ENCODE measurements around the gene ASB6.

The ASB6 gene

GRCh38 chr9:129643706-129644105 is 1.8 kb upstream of the ASB6 start:
- no peak overlapping the region for H3K4me3 ChIP-seq (ENCODE audit: severe bottlenecking)
- no peak overlapping the region for H3K27ac ChIP-seq (ENCODE audit: poor library complexity, severe bottlenecking)
- no peak for TF ChIP-seq CTCF (IDR thresholded peaks at IDR 0.05; ENCODE audit: poor library complexity, severe bottlenecking)
- ATAC-seq (ENCODE audit: low read depth) (no peak), DNase-seq (ENCODE audit: low spot score) (no peak)
- no peaks in the 10 kb centered on the region for H3K27me3 ChIP-seq (ENCODE audit: insufficient read depth, poor library complexity, severe bottlenecking)
- H3K4me1 ChIP-seq (ENCODE audit: insufficient read depth, poor library complexity, severe bottlenecking) = peaks cover 7% of the 10 kb centered on the region
- no peaks in the 10 kb centered on the region for H3K9me3 ChIP-seq (ENCODE audit: severe bottlenecking)
- H3K36me3 ChIP-seq (ENCODE audit: low read depth) = peaks cover 13% of the 10 kb centered on the region

DNA sequence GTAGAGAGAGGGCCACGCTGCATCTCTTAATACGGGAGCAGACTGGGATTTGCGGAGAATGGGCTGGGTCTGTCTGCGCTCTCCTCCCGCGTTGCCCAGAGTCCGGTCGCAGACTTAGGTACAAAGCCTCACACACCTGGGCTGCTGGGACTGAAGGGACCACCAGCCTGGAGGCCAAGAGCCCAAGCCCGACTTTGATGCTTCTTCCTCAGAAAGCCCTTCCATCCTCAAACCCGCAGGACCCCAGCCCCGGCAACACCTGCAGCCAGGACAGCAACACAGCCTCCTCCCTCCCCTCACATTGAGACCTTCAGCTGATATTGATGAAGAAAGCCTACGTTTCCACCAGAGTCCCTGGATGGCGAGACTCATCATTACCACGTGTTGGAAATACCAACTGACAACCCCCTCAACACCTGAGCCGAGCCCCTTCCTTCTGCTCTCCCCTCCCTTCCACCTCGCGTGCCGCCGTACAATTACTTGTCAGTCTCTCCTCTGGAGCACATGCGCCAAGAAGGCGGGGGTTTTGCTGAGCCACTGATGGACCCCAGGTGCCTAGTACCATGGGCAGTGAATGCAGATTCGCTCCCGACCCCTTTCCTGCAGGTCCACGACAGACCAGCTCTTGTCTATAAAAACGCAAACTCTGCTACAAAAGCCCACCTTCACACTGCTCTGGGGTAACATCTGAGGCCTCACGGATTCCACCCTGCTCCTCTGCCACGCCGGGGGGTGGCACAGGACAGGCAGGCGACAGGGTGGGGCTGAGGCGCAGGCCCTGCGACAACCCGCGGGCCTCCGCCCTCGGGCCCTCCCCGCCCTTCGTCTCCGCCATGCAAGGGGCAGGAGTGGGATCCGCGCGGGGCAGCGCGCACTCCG is 841 bp downstream of the ASB6 start:
- TF ChIP-seq CTCF (IDR thresholded peaks at IDR 0.05; ENCODE audit: poor library complexity, severe bottlenecking) = no peak
- Histone ChIP-seq H3K27me3 (ENCODE audit: insufficient read depth, poor library complexity, severe bottlenecking) (no peaks in the 10 kb centered on the region), H3K9me3 (ENCODE audit: severe bottlenecking) (no peaks in the 10 kb centered on the region), H3K4me1 (ENCODE audit: insufficient read depth, poor library complexity, severe bottlenecking) (peaks cover 7% of the 10 kb centered on the region), H3K27ac (ENCODE audit: poor library complexity, severe bottlenecking) (peak overlapping the region; percentile 33), H3K4me3 (ENCODE audit: severe bottlenecking) (peak overlapping the region; percentile 75), H3K36me3 (ENCODE audit: low read depth) (peaks cover 33% of the 10 kb centered on the region)
- ATAC-seq (ENCODE audit: low read depth) = peak; percentile 10; the same call in 2 of the 3 replicates
- no peak for DNase-seq (ENCODE audit: low spot score)

GRCh38 chr9:129640086-129640870 is 1.7 kb downstream of the ASB6 start:
- H3K36me3 ChIP-seq (ENCODE audit: low read depth) = peaks cover 39% of the 10 kb centered on the region
- peak overlapping the region; percentile 75 for H3K4me3 ChIP-seq (ENCODE audit: severe bottlenecking)
- no peaks in the 10 kb centered on the region for H3K27me3 ChIP-seq (ENCODE audit: insufficient read depth, poor library complexity, severe bottlenecking)
- DNase-seq (ENCODE audit: low spot score) (no peak), ATAC-seq (ENCODE audit: low read depth) (no peak)
- peak overlapping the region; percentile 33 for H3K27ac ChIP-seq (ENCODE audit: poor library complexity, severe bottlenecking)
- TF ChIP-seq CTCF (IDR thresholded peaks at IDR 0.05; ENCODE audit: poor library complexity, severe bottlenecking) = no peak
- peaks cover 7% of the 10 kb centered on the region for H3K4me1 ChIP-seq (ENCODE audit: insufficient read depth, poor library complexity, severe bottlenecking)
- H3K9me3 ChIP-seq (ENCODE audit: severe bottlenecking) = no peaks in the 10 kb centered on the region

DNA sequence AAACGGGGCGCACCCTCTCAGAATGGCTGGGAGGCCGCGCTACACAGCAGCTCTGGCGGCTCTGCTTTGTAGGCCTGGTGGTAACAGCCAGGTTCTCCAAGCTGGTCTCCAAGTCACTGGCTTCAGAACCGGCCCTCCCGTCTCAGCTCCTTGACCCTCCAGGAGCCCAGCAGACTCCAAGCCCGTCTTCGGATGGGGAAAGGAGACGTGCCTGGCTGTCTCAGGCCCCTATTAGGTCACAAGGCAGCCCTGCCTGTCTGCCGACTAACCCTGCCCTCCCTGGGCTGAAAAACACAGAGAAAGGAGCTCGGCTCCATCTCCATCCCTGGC is 2.2 kb downstream of the ASB6 start:
- no peak overlapping the region for H3K4me3 ChIP-seq (ENCODE audit: severe bottlenecking)
- peaks cover 45% of the 10 kb centered on the region for H3K36me3 ChIP-seq (ENCODE audit: low read depth)
- TF ChIP-seq CTCF (IDR thresholded peaks at IDR 0.05; ENCODE audit: poor library complexity, severe bottlenecking) = no peak
- ATAC-seq (ENCODE audit: low read depth) (no peak), DNase-seq (ENCODE audit: low spot score) (no peak)
- H3K9me3 ChIP-seq (ENCODE audit: severe bottlenecking) = no peaks in the 10 kb centered on the region
- no peaks in the 10 kb centered on the region for H3K27me3 ChIP-seq (ENCODE audit: insufficient read depth, poor library complexity, severe bottlenecking)
- peak overlapping the region; percentile 33 for H3K27ac ChIP-seq (ENCODE audit: poor library complexity, severe bottlenecking)
- peaks cover 7% of the 10 kb centered on the region for H3K4me1 ChIP-seq (ENCODE audit: insufficient read depth, poor library complexity, severe bottlenecking)
